Testis (tissue), 3 donors: Measurements from ENCODE around the gene C7orf25. TPM values are rescaled to one million over a fixed set of nuclear protein-coding genes. Genes with fewer than 3 reads are reported as not detected.

Experiments
- DNase-seq: peaks from one replicate; pipeline ENCODE4 v3.0.0-alpha.2; 2019
- H3K27ac ChIP-seq, 2 donors: fragments of 200-600 bp; sonication (generic); one replicate each; pipeline ENCODE4 v1.5.1; 2019
- H3K27me3 ChIP-seq: fragments of 200-600 bp; sonication (generic); one replicate; pipeline ENCODE4 v1.5.1; 2019
- H3K36me3 ChIP-seq: fragments of 200-600 bp; sonication (generic); one replicate; pipeline ENCODE4 v1.5.1; 2017; ENCODE audit warnings: low read depth; ENCODE audit errors: missing control alignments
- H3K4me1 ChIP-seq: fragments of 200-600 bp; sonication (generic); one replicate; pipeline ENCODE4 v1.5.1; 2019
- H3K4me3 ChIP-seq, 2 donors: fragments of 200-600 bp; sonication (generic); one replicate each; pipeline ENCODE4 v1.5.1; 2017 to 2019
- H3K9me3 ChIP-seq: fragments of 200-600 bp; sonication (generic); one replicate; pipeline ENCODE4 v1.5.1; 2017
- POLR2A ChIP-seq: fragments of 450-650 bp; IDR thresholded peaks from one replicate; pipeline ENCODE4 v1.6.1; 2017; ENCODE audit warnings: antibody characterized with exemption, mild to moderate bottlenecking, moderate library complexity
- WGBS, 2 donors: methylation state at CpG; one replicate each; pipeline ENCODE4 v1.1.5; 2018; 5-methylcytosine and 5-hydroxymethylcytosine counted together
- intact Hi-C: fragments of 100-400 bp; cut with DNase I; formaldehyde crosslinking; loops from one replicate; pipeline ENCODE4 v1.15.1; 2023; ENCODE audit warnings: low total_unique reads
- polyA plus RNA-seq: library from polyadenylated mRNA; stranded (reverse); fragments of 350-450 nt; fragmentation: Illumina TruSeq; extraction: RNeasy Lipid Tissue Mini Kit (QIAGEN cat#74804); gene quantifications from one replicate; pipeline ENCODE4 v1.2.3, GENCODE V29; 2014; ENCODE audit warnings: low read depth, low replicate concordance; ENCODE audit not compliant: insufficient read depth
- total RNA-seq, 2 donors: library from RNA; depleted of rRNA; stranded (reverse); fragments of >200 nt; gene quantifications; one replicate each; pipeline ENCODE4 v1.2.3, GENCODE V29; 2016
- TF ChIP-seq, protein P1 (sequence below), 3 experiments: fragments of 450-650 bp in 2 of 3; fragments of 200-600 bp in 1 of 3; sonication (generic) in 1 of 3; IDR thresholded peaks; one replicate each; pipeline ENCODE4 v1.5.1; 2016 to 2019; ENCODE audit warnings: antibody characterized with exemption in 3 of 3, mild to moderate bottlenecking in 2 of 3, moderate library complexity in 1 of 3

The C7orf25 gene
- total and polyA plus RNA-seq, 3 donors from 2014 or later = 4.7 to 23.5 (median 21.2) TPM

- 64 to 89% methylated on average over 1 of the region's 1 CpG for WGBS, 2 donors
- no peaks in the 10 kb centered on the region for H3K9me3 ChIP-seq
- H3K27ac ChIP-seq = no peak overlapping the region
Observed at GRCh38 chr7:42868480-42868879, 43.4 kb downstream of the C7orf25 start.

More at GRCh38 chr7:42868480-42868879, 43.4 kb downstream of the C7orf25 start:
- Histone ChIP-seq H3K27me3 (no peaks in the 10 kb centered on the region), H3K4me3 (no peak overlapping the region), H3K36me3 (no peaks in the 10 kb centered on the region), H3K4me1 (no peaks in the 10 kb centered on the region)
- no peak for DNase-seq
- intact Hi-C loops = no loop called here
- TF ChIP-seq, protein P1, sequence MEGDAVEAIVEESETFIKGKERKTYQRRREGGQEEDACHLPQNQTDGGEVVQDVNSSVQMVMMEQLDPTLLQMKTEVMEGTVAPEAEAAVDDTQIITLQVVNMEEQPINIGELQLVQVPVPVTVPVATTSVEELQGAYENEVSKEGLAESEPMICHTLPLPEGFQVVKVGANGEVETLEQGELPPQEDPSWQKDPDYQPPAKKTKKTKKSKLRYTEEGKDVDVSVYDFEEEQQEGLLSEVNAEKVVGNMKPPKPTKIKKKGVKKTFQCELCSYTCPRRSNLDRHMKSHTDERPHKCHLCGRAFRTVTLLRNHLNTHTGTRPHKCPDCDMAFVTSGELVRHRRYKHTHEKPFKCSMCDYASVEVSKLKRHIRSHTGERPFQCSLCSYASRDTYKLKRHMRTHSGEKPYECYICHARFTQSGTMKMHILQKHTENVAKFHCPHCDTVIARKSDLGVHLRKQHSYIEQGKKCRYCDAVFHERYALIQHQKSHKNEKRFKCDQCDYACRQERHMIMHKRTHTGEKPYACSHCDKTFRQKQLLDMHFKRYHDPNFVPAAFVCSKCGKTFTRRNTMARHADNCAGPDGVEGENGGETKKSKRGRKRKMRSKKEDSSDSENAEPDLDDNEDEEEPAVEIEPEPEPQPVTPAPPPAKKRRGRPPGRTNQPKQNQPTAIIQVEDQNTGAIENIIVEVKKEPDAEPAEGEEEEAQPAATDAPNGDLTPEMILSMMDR (IDR thresholded peaks at IDR 0.05) = no peak
- TF ChIP-seq POLR2A = no peak

Other genes with a start within 250 kb of the C7orf25 start
- gene PSMA2, start 20.1 kb upstream of the C7orf25 start, total RNA-seq = 10 to 100 TPM; 50.1 to 50.9 TPM
- 114 TPM for gene PSMA2, start 20.1 kb upstream of the C7orf25 start, polyA plus RNA-seq
- 10 to 100 TPM; 50.1 to 56.8 TPM for gene MRPL32, start 20.3 kb upstream of the C7orf25 start, total RNA-seq
- 46.9 TPM for gene MRPL32, start 20.3 kb upstream of the C7orf25 start, polyA plus RNA-seq
- 1 to 10 TPM; 3.2 to 5.0 TPM for gene HECW1, start 200.6 kb upstream of the C7orf25 start, total RNA-seq
- gene HECW1, start 200.6 kb upstream of the C7orf25 start, polyA plus RNA-seq = 14.5 TPM